Fibroblast of pulmonary artery (primary cell): Measurements from ENCODE around the gene PRCC.

Experiments used
- DNase-seq: peaks from one replicate; pipeline ENCODE4 v3.0.0-alpha.2; 2010; ENCODE audit warnings: low read depth
- H3K4me3 ChIP-seq: replicated peaks from 2 replicates; pipeline ENCODE4 v1.5.1; 2011; ENCODE audit warnings: low read depth, mild to moderate bottlenecking, control low read depth, low read length, moderate library complexity
- TF ChIP-seq, protein P1 (sequence below): IDR thresholded peaks from 2 replicates; pipeline ENCODE4 v1.5.1; 2011; ENCODE audit warnings: mild to moderate bottlenecking, control low read depth, low read length, inconsistent platforms; ENCODE audit errors: missing control alignments

PRCC gene

DNA sequence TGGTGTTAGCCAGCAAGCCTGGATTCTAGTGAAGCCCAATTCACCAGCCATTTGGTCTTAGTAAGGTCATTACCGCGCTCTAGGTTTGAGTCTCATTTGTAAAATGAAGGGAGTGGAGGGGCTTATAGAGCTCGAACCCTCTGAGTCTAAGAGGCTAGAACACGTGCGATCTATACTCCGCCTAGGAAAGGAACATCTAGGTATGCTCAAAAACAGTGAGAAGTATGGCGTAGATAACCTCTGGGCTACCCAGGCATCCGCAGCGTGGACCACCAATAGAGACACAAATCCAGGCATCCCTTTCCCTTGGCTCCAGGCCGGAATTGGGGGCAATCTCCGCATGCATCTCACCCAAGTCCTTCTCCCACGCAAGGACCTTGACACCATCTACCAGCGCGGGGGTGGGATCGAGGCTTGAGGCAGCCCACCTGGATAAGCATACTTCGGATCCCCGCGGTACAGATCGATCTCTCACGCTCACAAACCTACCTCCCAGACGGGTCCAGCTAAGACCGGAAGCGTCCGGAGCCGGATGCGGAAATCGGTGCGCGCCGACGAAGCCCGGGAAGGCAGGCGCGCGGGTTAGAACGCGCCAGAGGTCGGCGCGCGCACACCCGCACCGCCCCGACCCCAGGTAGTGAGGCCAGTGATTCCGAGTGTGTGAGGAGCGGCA lies 39.3 kb upstream of the PRCC start, which contains the start of gene METTL25B:
Gene METTL25B, plus strand, starts transcription at position 544 of the 673 bp plus-strand sequence. CDS start 636 bp downstream, outside the sequence.
- TF ChIP-seq, protein P1, sequence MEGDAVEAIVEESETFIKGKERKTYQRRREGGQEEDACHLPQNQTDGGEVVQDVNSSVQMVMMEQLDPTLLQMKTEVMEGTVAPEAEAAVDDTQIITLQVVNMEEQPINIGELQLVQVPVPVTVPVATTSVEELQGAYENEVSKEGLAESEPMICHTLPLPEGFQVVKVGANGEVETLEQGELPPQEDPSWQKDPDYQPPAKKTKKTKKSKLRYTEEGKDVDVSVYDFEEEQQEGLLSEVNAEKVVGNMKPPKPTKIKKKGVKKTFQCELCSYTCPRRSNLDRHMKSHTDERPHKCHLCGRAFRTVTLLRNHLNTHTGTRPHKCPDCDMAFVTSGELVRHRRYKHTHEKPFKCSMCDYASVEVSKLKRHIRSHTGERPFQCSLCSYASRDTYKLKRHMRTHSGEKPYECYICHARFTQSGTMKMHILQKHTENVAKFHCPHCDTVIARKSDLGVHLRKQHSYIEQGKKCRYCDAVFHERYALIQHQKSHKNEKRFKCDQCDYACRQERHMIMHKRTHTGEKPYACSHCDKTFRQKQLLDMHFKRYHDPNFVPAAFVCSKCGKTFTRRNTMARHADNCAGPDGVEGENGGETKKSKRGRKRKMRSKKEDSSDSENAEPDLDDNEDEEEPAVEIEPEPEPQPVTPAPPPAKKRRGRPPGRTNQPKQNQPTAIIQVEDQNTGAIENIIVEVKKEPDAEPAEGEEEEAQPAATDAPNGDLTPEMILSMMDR = no peak
- H3K4me3 ChIP-seq = peak within 1 kb of the TSS; percentile 99
- peak; percentile 80 for DNase-seq

DNA sequence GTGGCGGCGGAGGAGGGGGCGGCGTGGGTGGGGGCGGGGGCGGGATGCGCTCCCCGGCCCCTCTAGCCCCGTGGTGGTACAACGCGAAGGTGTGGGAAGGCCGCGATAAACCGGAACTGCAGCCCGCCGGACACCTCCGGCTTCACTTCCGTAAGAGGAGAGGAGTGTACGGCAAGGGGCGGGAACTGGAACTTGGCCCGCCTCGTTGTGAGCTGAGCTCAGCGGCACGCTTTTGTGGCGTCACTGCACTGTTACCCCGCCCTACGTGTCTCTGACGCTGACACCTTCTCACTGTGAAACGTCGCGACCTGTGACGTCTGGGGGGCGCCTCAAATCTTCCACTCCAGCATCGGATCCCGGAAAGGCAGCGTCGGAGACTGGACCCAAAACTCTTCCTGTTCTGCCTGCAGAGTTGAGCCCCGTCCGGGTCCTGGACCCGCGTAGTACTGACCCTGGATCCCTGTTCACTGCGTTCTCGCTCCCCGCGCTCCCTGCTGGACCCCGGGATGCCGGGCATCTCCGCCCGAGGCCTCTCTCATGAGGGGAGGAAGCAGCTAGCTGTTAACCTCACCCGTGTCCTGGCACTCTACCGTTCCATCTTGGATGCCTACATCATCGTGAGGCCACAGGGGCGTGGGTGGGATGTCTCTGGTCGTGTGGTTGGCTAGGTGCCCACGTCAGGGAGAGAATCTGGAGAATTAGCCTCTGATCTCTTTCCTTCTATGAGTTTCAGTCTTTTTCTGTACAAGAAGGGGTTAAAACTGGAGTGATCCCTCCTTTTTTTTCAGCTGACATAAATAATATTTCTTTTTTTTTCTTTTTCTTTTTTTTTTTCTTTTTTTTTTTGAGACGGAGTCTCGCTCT lies 38.5 kb upstream of the PRCC start, which contains the start of gene ISG20L2:
Gene ISG20L2, minus strand, starts transcription at position 168 of the 864 bp plus-strand sequence. CDS start 1,114 bp downstream, outside the sequence.
- TF ChIP-seq, protein P1 = no peak
- DNase-seq = peak; percentile 99
- peak within 1 kb of the TSS; percentile 99 for H3K4me3 ChIP-seq

DNA sequence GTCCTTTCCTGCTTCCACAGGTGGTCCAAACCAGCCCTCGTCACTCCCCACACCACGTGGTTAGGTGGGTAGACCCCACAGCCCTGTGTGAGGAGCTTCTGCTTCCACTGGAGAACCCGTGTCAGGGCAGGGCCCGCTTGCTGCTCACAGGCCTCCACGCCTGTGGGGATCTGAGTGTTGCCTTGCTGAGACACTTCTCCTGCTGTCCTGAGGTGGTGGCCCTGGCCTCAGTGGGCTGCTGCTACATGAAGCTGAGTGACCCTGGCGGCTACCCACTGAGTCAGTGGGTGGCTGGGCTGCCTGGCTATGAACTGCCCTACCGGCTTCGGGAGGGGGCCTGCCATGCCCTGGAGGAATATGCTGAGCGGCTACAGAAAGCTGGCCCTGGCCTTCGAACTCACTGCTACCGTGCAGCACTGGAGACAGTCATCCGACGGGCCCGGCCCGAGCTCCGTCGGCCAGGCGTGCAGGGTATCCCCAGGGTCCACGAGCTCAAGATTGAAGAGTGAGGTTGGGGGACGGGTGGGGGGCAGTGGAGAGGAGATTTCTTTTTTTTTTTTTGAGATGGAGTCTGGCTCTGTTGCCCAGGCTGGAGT lies 33.2 kb upstream of the PRCC start:
- no peak overlapping the region for H3K4me3 ChIP-seq
- TF ChIP-seq, protein P1 = no peak
- DNase-seq = no peak

DNA sequence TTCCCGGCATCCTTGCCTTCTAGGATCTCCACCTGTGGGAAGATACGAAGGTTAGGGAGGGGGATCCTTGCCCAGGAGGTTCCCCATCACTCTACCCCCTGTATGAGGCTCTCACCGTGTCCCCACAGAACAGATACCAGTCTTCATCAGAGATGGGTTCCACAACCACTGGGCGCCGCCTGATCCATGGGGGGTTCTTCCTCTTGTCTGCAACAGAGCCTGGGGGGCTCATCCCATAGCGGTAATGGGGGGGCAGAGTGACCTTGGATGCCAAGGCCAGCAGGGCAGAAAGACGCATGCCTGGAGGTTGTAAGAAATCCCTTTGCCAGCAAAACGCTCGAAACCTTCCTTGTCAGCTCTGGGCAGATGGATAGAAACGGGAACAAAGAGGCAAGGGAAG lies 28.9 kb upstream of the PRCC start:
- H3K4me3 ChIP-seq = no peak overlapping the region
- TF ChIP-seq, protein P1 = no peak
- DNase-seq = no peak

DNA sequence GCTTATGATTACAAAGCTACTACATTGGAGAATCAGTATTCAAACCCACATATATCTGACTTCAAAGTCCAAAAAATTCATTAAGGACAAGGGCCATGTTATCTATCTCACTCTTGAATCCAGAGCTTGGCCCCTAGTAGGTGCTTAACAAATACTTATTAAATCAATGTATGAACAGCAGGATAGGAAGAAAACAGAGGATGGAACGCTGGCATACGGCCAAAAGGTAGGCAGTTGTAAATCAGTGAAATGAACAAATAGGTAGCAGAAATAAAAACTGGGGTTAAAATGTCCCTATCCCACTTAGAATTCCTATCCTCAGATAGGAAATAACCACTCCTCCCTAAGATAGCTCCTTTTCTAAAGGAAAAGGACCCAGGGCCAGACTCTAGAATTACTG lies 28.4 kb upstream of the PRCC start:
- DNase-seq = no peak
- TF ChIP-seq, protein P1 = no peak
- no peak overlapping the region for H3K4me3 ChIP-seq

DNA sequence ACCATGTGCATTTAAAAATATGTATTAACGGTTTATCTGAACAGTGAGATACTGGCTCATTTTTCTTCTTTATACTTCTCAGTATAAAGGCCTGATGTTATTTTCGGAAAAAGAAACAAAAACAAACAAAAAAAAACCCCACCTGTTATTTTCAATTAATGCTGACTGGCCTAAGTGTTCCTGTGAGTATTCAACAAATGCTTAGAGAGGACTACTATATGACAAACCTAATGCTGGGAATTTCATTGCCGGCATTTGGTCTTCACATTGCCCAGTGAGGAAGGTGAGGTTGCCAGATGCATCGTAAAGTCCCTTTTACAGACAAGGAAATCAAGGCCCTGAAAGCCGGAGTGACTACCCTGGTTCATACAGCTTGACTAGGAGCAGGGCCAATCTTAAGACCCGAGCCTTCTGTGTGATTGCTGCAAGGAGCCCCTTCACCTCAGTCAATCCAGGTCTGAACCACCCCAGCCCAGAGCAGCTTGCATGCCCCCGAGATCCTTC lies 27.0 kb upstream of the PRCC start:
- TF ChIP-seq, protein P1 = no peak
- peak overlapping the region; percentile 81 for H3K4me3 ChIP-seq
- DNase-seq = no peak
